A673 (cell line): ENCODE measurements around the gene HECW1. TPM values are rescaled to one million over a fixed set of nuclear protein-coding genes. Genes with fewer than 3 reads are reported as not detected.
A peak's percentile ranks its signal among the peaks of the same experiment; 100 is the strongest.
"Not testable (repeated sequence)": the region's sequence is repeated elsewhere in the genome, so short reads cannot be mapped to it uniquely, and the experiment has no call there.

Experiments
- Bru-seq: library from RNA; stranded (reverse); fragments of 400-500 nt; gene quantifications from one replicate; lab custom pipeline; 2021; lab: Mats Ljungman, UMichigan
- BruChase-seq, 2 experiments: library from RNA; stranded (reverse); fragments of 400-500 nt; gene quantifications; one replicate each; lab custom pipeline; 2021; lab: Mats Ljungman, UMichigan
- BruUV-seq: library from RNA; stranded (reverse); fragments of 400-500 nt; replicated peaks from 2 replicates; lab custom pipeline; 2021; lab: Mats Ljungman, UMichigan
- CTCF ChIA-PET: fragments of 300-600 bp; sonication (Branson Sonifier 250); formaldehyde crosslinking; loops from one replicate; lab custom pipeline; 2022; ENCODE audit warnings: antibody characterized with exemption; lab: Charles Lee
- POLR2A ChIA-PET: fragments of 300-600 bp; sonication (Branson Sonifier 250); formaldehyde crosslinking; loops from one replicate; lab custom pipeline; 2022; ENCODE audit warnings: antibody characterized with exemption; ENCODE audit not compliant: low non-redundant PET; lab: Charles Lee
- DNase-seq: peaks from one replicate; pipeline ENCODE4 v3.0.0-alpha.2; 2015; ENCODE audit warnings: low spot score
- H3K27ac ChIP-seq: fragments of 200-600 bp; sonication (generic); 2 replicates; pipeline ENCODE4 v1.5.1; 2016; ENCODE audit warnings: mixed run types, low read depth, mild to moderate bottlenecking, mixed read lengths, antibody characterized with exemption, low read length; ENCODE audit not compliant: poor library complexity, severe bottlenecking
- H3K27me3 ChIP-seq: fragments of 200-600 bp; sonication (generic); replicated peaks from 2 replicates; pipeline ENCODE4 v1.6.1; 2017; ENCODE audit warnings: mixed run types, low read depth, mild to moderate bottlenecking, mixed read lengths, antibody characterized with exemption, low read length; ENCODE audit not compliant: insufficient read depth, poor library complexity
- H3K36me3 ChIP-seq: fragments of 200-600 bp; sonication (generic); 2 replicates; pipeline ENCODE4 v1.6.1; 2016; ENCODE audit warnings: mixed run types, mild to moderate bottlenecking, mixed read lengths, antibody characterized with exemption, low read length; ENCODE audit not compliant: insufficient read depth, poor library complexity, severe bottlenecking
- H3K4me1 ChIP-seq: fragments of 200-600 bp; sonication (generic); 2 replicates; pipeline ENCODE4 v1.6.1; 2017; ENCODE audit warnings: mixed run types, mild to moderate bottlenecking, mixed read lengths, antibody characterized with exemption, low read length; ENCODE audit not compliant: insufficient read depth, poor library complexity, severe bottlenecking
- H3K4me3 ChIP-seq: fragments of 200-600 bp; sonication (generic); 2 replicates; pipeline ENCODE4 v1.5.1; 2016; ENCODE audit warnings: low read depth, mixed run types, mild to moderate bottlenecking, mixed read lengths, low read length; ENCODE audit not compliant: poor library complexity, severe bottlenecking
- H3K9me3 ChIP-seq: fragments of 200-600 bp; sonication (generic); 2 replicates; pipeline ENCODE4 v1.6.1; 2016; ENCODE audit warnings: mixed run types, low read depth, mild to moderate bottlenecking, mixed read lengths, antibody characterized with exemption, low read length; ENCODE audit not compliant: poor library complexity, severe bottlenecking
- CTCF ChIP-seq: fragments of 300-800, 200-600 bp; sonication (generic); conservative IDR thresholded peaks from 2 replicates; pipeline ENCODE4 v1.5.1; 2017; ENCODE audit warnings: low read depth, mild to moderate bottlenecking, antibody characterized with exemption, low read length, moderate library complexity, mixed read lengths
- EZH2 ChIP-seq: fragments of 200-600 bp; sonication (generic); IDR thresholded peaks from 2 replicates; pipeline ENCODE4 v1.6.1; 2017; ENCODE audit warnings: borderline replicate concordance, low read depth, mild to moderate bottlenecking, mixed read lengths, antibody characterized with exemption, low read length; ENCODE audit not compliant: poor library complexity, severe bottlenecking
- intact Hi-C: fragments of 100-400 bp; cut with micrococcal nuclease; formaldehyde crosslinking; loops from one replicate; pipeline ENCODE4 v1.10.0; 2022; ENCODE audit not compliant: unreplicated experiment
- long read RNA-seq: library from polyadenylated mRNA; stranded (forward); transcript quantifications from one replicate; pipeline ENCODE4 v2.0.0, GENCODE V29; 2022
- total RNA-seq: library from RNA; stranded (reverse); gene quantifications from 2 replicates; pipeline ENCODE4 v1.2.3, GENCODE V29; 2021

Gene HECW1
- total RNA-seq: 0.39 and 0.57 TPM in 2 replicates
- percentile 21 among the genes with signal in this experiment for Bru-seq, nascent RNA
- BruChase-seq, experiment 1, labeled RNA remaining after a 2-hour chase: percentile 21 among the genes with signal in this experiment
- BruChase-seq, experiment 2, labeled RNA remaining after a 6-hour chase: percentile 15 among the genes with signal in this experiment
- long read RNA-seq: 0 reads

- Histone ChIP-seq H3K27ac (no peak within 1 kb of the TSS), H3K4me1 (peaks cover 10% of the 10 kb centered on the region), H3K36me3 (no peaks in the 10 kb centered on the region), H3K4me3 (peak within 1 kb of the TSS; percentile 56), H3K27me3 (peaks cover 57% of the 10 kb centered on the region), H3K9me3 (no peaks in the 10 kb centered on the region)
- ChIA-PET POLR2A (no interaction called here), CTCF (no interaction called here)
- intact Hi-C loops: loop anchor here (2.0 to 5.0 kb wide), 2 partner anchors 150 to 172 kb away; no protein-coding TSS in a partner anchor
- no peak for TF ChIP-seq EZH2
- TF ChIP-seq CTCF: no peak
- no peak for DNase-seq
- BruUV-seq: no TSS peak
These were observed at the start of gene HECW1 for GRCh38 chr7:43112459-43112940. TSS of gene HECW1 (plus strand) at chr7:43112647. CDS start at chr7:43243906, 131,259 bp downstream.

DNA sequence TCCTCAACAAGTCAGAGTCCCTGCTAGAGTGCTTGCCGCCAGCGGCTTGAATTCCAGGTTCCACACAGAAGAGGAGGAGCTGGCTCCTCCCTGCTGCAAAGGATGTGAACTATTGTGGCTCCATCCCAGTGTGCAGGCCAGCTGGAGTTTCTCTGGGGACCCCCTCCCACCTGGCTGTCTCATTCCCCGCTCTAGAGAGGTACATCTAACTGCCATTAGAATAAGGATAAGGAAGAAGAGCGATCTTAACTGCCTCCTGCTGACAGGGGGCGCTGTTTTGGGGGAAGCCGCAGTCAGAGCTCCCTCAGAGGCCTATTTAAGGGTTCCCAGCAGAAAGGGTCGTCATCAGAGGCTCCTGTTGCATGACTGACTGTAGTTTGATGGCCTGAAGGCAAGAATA, 40.8 kb upstream of the HECW1 start:
- intact Hi-C loops: no loop called here
- no peaks in the 10 kb centered on the region for H3K9me3 ChIP-seq
- no peak overlapping the region for H3K4me3 ChIP-seq
- ChIA-PET CTCF (interaction anchor here (0.8 to 1.0 kb wide), 5 partner anchors 8 to 368 kb away, joined by 3 to 7 read pairs (median 3); partner anchors contain the start of genes MRPL32 and PSMA2), POLR2A (no interaction called here)
- BruUV-seq: no TSS peak
- no peaks in the 10 kb centered on the region for H3K4me1 ChIP-seq
- DNase-seq: peak; percentile 62
- no peak for TF ChIP-seq EZH2
- TF ChIP-seq CTCF: peak; percentile 72
- no peaks in the 10 kb centered on the region for H3K27me3 ChIP-seq
- no peak overlapping the region for H3K27ac ChIP-seq
- H3K36me3 ChIP-seq: no peaks in the 10 kb centered on the region

DNA sequence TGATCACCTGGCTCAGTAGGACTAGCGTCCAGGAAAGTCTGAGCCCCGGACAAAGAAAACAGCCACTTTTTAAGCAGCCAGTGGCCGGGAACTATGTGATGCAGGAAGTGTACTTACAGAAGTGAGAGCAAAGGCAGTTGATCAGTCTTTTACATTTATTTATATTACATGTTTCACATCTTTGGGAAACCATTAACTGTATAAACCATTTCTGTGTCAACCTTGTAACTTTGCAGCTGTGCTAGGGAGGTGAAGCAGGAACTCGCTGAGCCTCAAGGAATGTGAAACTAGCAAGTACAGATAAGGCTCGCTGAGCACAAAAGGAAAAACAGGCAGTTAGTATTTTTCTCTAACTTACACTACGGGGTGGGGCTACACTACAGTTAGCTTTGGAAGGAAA, 39.9 kb upstream of the HECW1 start:
- TF ChIP-seq CTCF (no peak), EZH2 (no peak)
- CTCF ChIA-PET: interaction anchor here (0.8 kb wide), 1 partner anchor 7 kb away, joined by 6 read pairs; no protein-coding TSS in a partner anchor
- no peak for DNase-seq
- no peak overlapping the region for H3K4me3 ChIP-seq
- H3K36me3 ChIP-seq: no peaks in the 10 kb centered on the region
- no peaks in the 10 kb centered on the region for H3K9me3 ChIP-seq
- no peaks in the 10 kb centered on the region for H3K4me1 ChIP-seq
- no TSS peak for BruUV-seq
- H3K27ac ChIP-seq: no peak overlapping the region
- intact Hi-C loops: no loop called here
- POLR2A ChIA-PET: no interaction called here
- H3K27me3 ChIP-seq: no peaks in the 10 kb centered on the region

- H3K4me3 ChIP-seq, BruUV-seq, H3K27ac ChIP-seq, H3K4me1 ChIP-seq, CTCF ChIA-PET, H3K9me3 ChIP-seq, H3K27me3 ChIP-seq, DNase-seq, POLR2A ChIA-PET, intact Hi-C loops, H3K36me3 ChIP-seq: not testable (repeated sequence)
These were observed 38.6 kb upstream of the HECW1 start for GRCh38 chr7:43073811-43074210.
